HL-60 (cell line): ENCODE results near the gene EFNA3.

Experiments used
- GABPA ChIP-seq: IDR thresholded peaks from 2 replicates; pipeline ENCODE4 v1.6.1; 2012; ENCODE audit warnings: low read depth
- POLR2AphosphoS5 ChIP-seq: IDR thresholded peaks from 2 replicates; pipeline ENCODE4 v1.6.1; 2012; ENCODE audit warnings: low read depth
- SPI1 ChIP-seq: IDR thresholded peaks from 2 replicates; pipeline ENCODE4 v1.6.1; 2012; ENCODE audit warnings: low read depth, mild to moderate bottlenecking, borderline replicate concordance
- TF ChIP-seq, protein P1 (sequence below): IDR thresholded peaks from one replicate; pipeline ENCODE4 v1.5.1; 2011; ENCODE audit warnings: low read length, control low read depth, inconsistent platforms; ENCODE audit not compliant: insufficient read depth
- TF ChIP-seq, protein P2 (sequence below): IDR thresholded peaks from 2 replicates; pipeline ENCODE4 v1.6.1; 2012; ENCODE audit warnings: low read depth; ENCODE audit not compliant: insufficient replicate concordance

DNA sequence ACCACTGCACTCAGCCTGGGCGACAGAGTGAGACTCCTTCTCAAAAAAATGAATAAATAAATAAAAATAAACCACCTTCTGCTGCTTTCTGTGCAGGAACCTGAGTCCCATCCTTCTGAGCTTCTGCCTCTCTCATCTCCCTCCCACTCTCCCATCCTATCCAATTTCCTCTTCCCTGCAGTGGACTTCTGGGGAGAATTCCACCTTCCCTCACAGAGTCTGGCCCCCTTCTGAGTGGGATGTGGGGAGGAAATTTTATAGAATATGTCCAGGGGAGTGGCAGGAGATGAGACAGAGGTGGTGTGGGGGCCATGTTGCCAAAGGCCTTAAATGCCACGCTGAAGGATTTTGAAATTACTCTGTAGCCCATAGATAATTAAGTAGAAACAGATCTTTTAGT, 43.7 kb downstream of the EFNA3 start:
- TF ChIP-seq, protein P1, sequence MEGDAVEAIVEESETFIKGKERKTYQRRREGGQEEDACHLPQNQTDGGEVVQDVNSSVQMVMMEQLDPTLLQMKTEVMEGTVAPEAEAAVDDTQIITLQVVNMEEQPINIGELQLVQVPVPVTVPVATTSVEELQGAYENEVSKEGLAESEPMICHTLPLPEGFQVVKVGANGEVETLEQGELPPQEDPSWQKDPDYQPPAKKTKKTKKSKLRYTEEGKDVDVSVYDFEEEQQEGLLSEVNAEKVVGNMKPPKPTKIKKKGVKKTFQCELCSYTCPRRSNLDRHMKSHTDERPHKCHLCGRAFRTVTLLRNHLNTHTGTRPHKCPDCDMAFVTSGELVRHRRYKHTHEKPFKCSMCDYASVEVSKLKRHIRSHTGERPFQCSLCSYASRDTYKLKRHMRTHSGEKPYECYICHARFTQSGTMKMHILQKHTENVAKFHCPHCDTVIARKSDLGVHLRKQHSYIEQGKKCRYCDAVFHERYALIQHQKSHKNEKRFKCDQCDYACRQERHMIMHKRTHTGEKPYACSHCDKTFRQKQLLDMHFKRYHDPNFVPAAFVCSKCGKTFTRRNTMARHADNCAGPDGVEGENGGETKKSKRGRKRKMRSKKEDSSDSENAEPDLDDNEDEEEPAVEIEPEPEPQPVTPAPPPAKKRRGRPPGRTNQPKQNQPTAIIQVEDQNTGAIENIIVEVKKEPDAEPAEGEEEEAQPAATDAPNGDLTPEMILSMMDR = no peak
- TF ChIP-seq, protein P2, sequence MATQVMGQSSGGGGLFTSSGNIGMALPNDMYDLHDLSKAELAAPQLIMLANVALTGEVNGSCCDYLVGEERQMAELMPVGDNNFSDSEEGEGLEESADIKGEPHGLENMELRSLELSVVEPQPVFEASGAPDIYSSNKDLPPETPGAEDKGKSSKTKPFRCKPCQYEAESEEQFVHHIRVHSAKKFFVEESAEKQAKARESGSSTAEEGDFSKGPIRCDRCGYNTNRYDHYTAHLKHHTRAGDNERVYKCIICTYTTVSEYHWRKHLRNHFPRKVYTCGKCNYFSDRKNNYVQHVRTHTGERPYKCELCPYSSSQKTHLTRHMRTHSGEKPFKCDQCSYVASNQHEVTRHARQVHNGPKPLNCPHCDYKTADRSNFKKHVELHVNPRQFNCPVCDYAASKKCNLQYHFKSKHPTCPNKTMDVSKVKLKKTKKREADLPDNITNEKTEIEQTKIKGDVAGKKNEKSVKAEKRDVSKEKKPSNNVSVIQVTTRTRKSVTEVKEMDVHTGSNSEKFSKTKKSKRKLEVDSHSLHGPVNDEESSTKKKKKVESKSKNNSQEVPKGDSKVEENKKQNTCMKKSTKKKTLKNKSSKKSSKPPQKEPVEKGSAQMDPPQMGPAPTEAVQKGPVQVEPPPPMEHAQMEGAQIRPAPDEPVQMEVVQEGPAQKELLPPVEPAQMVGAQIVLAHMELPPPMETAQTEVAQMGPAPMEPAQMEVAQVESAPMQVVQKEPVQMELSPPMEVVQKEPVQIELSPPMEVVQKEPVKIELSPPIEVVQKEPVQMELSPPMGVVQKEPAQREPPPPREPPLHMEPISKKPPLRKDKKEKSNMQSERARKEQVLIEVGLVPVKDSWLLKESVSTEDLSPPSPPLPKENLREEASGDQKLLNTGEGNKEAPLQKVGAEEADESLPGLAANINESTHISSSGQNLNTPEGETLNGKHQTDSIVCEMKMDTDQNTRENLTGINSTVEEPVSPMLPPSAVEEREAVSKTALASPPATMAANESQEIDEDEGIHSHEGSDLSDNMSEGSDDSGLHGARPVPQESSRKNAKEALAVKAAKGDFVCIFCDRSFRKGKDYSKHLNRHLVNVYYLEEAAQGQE = no peak
- TF ChIP-seq SPI1 = no peak
- TF ChIP-seq POLR2AphosphoS5 = no peak
- TF ChIP-seq GABPA = no peak
